Lower lobe of right lung (tissue), 2 donors: ENCODE results near the gene TLNRD1. TPM values are rescaled to one million over a fixed set of nuclear protein-coding genes. Genes with fewer than 3 reads are reported as not detected.

Source experiments
- ATAC-seq, 2 donors: fragments of 200-7000 bp; cut with Tn5 transposase; one replicate each; pipeline ENCODE4 v1.9.1; 2020 to 2022; ENCODE audit warnings: mild to moderate bottlenecking in 2 of 2, moderate library complexity in 2 of 2
- DNase-seq: peaks from one replicate; pipeline ENCODE4 v3.0.0-alpha.2; 2020
- H3K27ac ChIP-seq: fragments of 200-600 bp; one replicate; pipeline ENCODE4 v1.8.0; 2022
- H3K27me3 ChIP-seq: fragments of 200-600 bp; one replicate; pipeline ENCODE4 v1.8.0; 2022; ENCODE audit warnings: low read depth
- H3K36me3 ChIP-seq: fragments of 200-600 bp; one replicate; pipeline ENCODE4 v1.8.0; 2022; ENCODE audit warnings: mild to moderate bottlenecking
- H3K4me1 ChIP-seq: fragments of 200-600 bp; one replicate; pipeline ENCODE4 v1.8.0; 2022
- H3K4me3 ChIP-seq: fragments of 200-600 bp; one replicate; pipeline ENCODE4 v1.8.0; 2022; ENCODE audit warnings: mild to moderate bottlenecking
- H3K9me3 ChIP-seq: fragments of 200-600 bp; one replicate; pipeline ENCODE4 v1.8.0; 2022
- CTCF ChIP-seq: fragments of 200-600 bp; IDR thresholded peaks from one replicate; pipeline ENCODE4 v1.8.0; 2022; ENCODE audit warnings: antibody characterized with exemption, mild to moderate bottlenecking
- intact Hi-C: fragments of 100-400 bp; cut with DNase I; formaldehyde crosslinking; loops from one replicate; pipeline ENCODE4 v1.11.0; 2022
- total RNA-seq: library from RNA; stranded (reverse); fragmentation: NEBNext Ultra II Directional; extraction: Animal tissue kit (Norgen Biotek cat#: 25700); gene quantifications from one replicate; pipeline ENCODE4 v1.2.1, GENCODE V29; 2021
- donor health status: DM: no; HTN: yes; CAD: no; lungs with severe emphysema.

Gene TLNRD1
- total RNA-seq, 1 donor from 2014 or later: 24.7 TPM

- intact Hi-C loops: no loop called here
- no peak for ATAC-seq
- Histone ChIP-seq H3K27me3 (no peaks in the 10 kb centered on the region), H3K27ac (no peak overlapping the region), H3K4me3 (no peak overlapping the region), H3K4me1 (peaks cover 3% of the 10 kb centered on the region), H3K36me3 (no peaks in the 10 kb centered on the region), H3K9me3 (no peaks in the 10 kb centered on the region)
- DNase-seq: no peak
- no peak for TF ChIP-seq CTCF
Measured at GRCh38 chr15:81016489-81017068, 15.9 kb downstream of the TLNRD1 start.

DNA sequence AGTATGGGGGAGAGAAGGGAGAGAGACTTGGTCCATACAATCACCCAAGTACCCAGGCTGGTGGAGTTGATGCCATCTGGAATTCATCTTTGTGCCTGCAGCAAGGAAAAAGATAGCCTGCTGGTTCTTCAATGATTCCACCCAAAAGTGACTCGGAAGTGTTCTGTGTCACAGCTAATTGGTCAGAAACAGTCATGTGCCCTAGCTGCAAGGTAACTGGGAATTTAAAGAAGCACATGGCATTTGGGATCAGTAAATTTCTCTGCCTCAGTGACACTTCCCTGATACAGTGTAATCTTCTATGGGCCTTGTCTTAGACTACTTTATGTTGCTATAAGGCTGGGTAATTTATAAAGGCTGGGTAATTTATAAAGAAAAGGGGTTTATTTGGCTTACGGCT, 17.5 kb downstream of the TLNRD1 start:
- ATAC-seq (no peak), DNase-seq (no peak)
- intact Hi-C loops: no loop called here
- Histone ChIP-seq H3K9me3 (no peaks in the 10 kb centered on the region), H3K4me3 (no peak overlapping the region), H3K36me3 (no peaks in the 10 kb centered on the region), H3K4me1 (peaks cover 9% of the 10 kb centered on the region), H3K27me3 (no peaks in the 10 kb centered on the region), H3K27ac (no peak overlapping the region)
- TF ChIP-seq CTCF: no peak

DNA sequence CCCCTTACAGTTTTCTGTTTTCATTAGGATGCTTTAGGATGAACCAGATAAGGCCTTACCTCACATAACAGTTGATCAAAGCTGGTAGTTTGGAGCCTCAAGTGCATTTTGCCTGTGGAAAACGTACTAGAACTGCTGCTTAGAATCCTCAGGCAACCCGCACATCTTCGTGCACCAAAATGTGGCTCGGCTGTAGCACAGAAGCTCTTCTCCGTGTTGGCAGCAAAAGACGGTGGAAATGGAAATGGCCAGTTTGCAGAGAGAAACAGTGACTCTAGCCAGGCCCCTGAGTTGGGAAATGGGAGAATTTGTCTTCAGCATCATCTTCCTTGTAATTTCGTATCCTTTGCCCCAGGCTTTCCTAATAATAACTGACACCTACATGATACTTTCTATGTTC, 20.6 kb downstream of the TLNRD1 start:
- no peak for TF ChIP-seq CTCF
- ATAC-seq (no peak), DNase-seq (no peak)
- no peak overlapping the region for H3K27ac ChIP-seq
- no peak overlapping the region for H3K4me3 ChIP-seq
- intact Hi-C loops: no loop called here
- H3K4me1 ChIP-seq: peaks cover 29% of the 10 kb centered on the region
- H3K36me3 ChIP-seq: no peaks in the 10 kb centered on the region
- no peaks in the 10 kb centered on the region for H3K27me3 ChIP-seq
- H3K9me3 ChIP-seq: no peaks in the 10 kb centered on the region

DNA sequence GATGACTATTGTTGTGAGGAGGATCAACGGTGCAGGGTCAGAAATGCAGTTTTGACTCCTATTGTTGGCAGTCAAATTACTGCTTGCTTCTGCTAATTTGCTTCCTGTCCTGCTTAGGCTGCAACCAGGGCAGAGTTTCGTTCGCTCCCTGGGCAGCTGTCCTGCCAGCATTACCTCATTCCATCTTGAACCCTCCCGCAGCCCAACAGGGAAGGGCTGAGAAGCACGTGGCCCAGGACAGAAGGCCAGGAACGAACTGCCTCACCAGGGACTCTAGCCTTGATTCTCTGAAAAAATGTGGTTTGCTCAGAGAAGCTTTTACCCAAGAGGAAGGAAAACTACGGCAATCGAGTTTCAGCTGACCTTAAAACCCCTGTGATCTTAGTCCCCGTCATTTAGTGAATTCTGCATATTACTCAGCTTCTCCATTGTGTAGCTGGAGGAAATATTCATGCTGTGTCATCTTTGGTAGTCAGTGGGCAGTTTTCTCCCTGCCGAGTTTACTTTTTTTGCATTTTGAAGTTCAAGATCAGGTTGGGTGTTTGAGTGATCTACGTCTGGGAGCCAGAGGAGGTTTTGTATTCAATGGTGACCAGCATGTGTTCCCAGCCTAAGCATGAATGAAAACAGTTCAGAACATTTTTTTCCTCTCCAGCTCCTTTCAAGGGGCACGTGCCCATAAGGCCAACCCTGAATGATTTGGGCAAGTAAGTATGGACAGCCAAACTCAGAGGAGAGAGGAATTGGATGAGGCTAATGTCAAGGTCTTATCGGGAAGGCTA, 23.0 kb downstream of the TLNRD1 start:
- Histone ChIP-seq H3K4me3 (no peak overlapping the region), H3K4me1 (peaks cover 37% of the 10 kb centered on the region), H3K36me3 (no peaks in the 10 kb centered on the region), H3K9me3 (no peaks in the 10 kb centered on the region), H3K27me3 (no peaks in the 10 kb centered on the region), H3K27ac (peak overlapping the region; percentile 66)
- DNase-seq (peak; percentile 81), ATAC-seq (peak; percentile 89 to 94)
- intact Hi-C loops: no loop called here
- TF ChIP-seq CTCF: no peak

DNA sequence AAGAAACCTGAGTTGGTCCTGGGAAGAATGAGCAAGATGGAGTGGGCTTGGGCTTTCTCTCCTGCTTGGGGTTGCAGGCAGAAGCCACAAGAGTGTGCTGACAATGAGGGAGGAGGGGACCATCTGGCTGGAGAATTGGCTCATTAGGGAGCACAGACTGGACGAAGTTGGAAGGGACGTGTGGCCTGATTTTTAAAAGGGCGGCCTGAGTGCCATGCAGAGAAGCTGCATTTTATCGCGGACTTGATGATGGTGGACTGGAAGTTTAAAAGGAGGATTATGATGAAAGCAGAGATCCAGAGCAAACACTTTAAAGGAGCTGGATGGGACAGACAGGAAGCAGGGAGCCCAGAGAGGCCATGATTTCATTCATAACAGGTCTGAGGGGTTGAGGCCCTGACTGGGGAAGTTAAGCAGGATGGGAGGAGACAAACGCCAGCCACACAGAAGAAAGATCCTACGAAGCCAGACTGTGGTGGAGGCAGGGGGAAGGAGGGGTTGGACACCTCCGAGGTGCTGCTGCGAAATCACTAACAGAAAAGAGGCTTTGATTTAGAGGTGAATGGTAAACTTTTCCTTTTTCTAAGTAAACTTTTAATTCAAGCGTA, 23.6 kb downstream of the TLNRD1 start:
- peak overlapping the region; percentile 66 for H3K27ac ChIP-seq
- peaks cover 38% of the 10 kb centered on the region for H3K4me1 ChIP-seq
- DNase-seq: no peak
- intact Hi-C loops: no loop called here
- H3K36me3 ChIP-seq: no peaks in the 10 kb centered on the region
- TF ChIP-seq CTCF: no peak
- H3K27me3 ChIP-seq: no peaks in the 10 kb centered on the region
- peak; percentile 70 to 72 for ATAC-seq
- no peak overlapping the region for H3K4me3 ChIP-seq
- H3K9me3 ChIP-seq: no peaks in the 10 kb centered on the region
